OCI-LY7 (cell line): ENCODE measurements around the gene SLC22A7.

Source experiments
- CTCF ChIP-seq: fragments of 200-600 bp; sonication (generic); conservative IDR thresholded peaks from 2 replicates; pipeline ENCODE4 v1.5.1; 2014; ENCODE audit warnings: mild to moderate bottlenecking, antibody characterized with exemption, low read length, moderate library complexity, mixed read lengths
- EZH2phosphoT487 ChIP-seq: fragments of 200-600 bp; sonication (generic); IDR thresholded peaks from 2 replicates; pipeline ENCODE4 v1.6.1; 2018; ENCODE audit warnings: low read depth, borderline replicate concordance, mild to moderate bottlenecking, mixed run types, antibody characterized with exemption, low read length, moderate library complexity, mixed read lengths

DNA sequence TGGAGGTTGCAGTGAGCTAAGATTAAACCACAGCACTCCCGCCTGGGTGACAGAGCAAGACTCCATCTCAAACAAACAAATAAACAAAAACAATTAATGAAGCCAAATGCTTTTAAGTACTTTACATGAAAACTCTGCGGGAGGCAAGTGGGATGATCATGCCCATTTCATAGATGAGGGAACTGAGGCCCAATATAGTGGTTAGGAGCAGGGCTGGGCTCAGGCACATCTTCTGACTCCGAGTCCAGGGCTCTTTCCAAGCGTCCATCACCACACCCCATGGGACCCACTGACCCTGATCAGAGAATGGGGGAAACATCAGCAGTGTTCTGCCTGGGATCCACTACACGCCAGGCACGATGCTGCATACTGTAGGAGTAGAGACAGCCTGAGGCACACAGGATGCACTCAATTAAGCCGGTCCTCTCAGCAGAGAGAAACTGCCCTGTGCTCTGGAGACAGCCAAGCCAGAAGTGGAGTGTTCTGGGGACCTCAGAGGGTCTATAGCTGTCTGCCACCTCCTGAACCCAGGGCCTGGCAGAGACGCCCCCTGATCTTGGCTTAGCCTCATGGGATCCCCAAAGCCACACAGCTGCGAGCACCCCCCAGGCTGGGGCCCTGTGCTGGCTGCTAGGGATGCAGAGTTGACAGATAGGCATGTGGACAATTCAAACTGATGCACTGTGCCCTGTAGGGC, 41.2 kb upstream of the SLC22A7 start:
- TF ChIP-seq CTCF (no peak), EZH2phosphoT487 (no peak)
